Measurements from ENCODE around the gene GPR151. TPM values are rescaled to one million over a fixed set of nuclear protein-coding genes. Genes with fewer than 3 reads are reported as not detected.

The GPR151 gene
- total RNA-seq, 1 donor = not detected

GRCh38 chr5:146482775-146483174, 33.2 kb downstream of the GPR151 start:
- TF ChIP-seq CTCF (IDR thresholded peaks at IDR 0.05; ENCODE audit: insufficient read depth, low read length) = no peak
- DNase-seq (ENCODE audit: low read depth) = no peak
- H3K4me3 ChIP-seq (ENCODE audit: low read depth, low read length) = no peak overlapping the region

GRCh38 chr5:146475906-146476305, 40.1 kb downstream of the GPR151 start:
- no peak for TF ChIP-seq CTCF (IDR thresholded peaks at IDR 0.05; ENCODE audit: insufficient read depth, low read length)
- DNase-seq (ENCODE audit: low read depth) = peak; percentile 10
- no peak overlapping the region for H3K4me3 ChIP-seq (ENCODE audit: low read depth, low read length)

GRCh38 chr5:146475190-146475780, 40.7 kb downstream of the GPR151 start:
- peak; percentile 43 for TF ChIP-seq CTCF (IDR thresholded peaks at IDR 0.05; ENCODE audit: insufficient read depth, low read length)
- no peak for DNase-seq (ENCODE audit: low read depth)

GRCh38 chr5:146474065-146474464, 41.9 kb downstream of the GPR151 start:
- no peak for TF ChIP-seq CTCF (IDR thresholded peaks at IDR 0.05; ENCODE audit: insufficient read depth, low read length)
- DNase-seq (ENCODE audit: low read depth) = no peak
- H3K4me3 ChIP-seq (ENCODE audit: low read depth, low read length) = no peak overlapping the region

More at GRCh38 chr5:146475190-146475780, 40.7 kb downstream of the GPR151 start:
- H3K4me3 ChIP-seq (ENCODE audit: low read depth, low read length) = no peak overlapping the region

- no peak for DNase-seq (ENCODE audit: low read depth)
Measured at GRCh38 chr5:146467760-146468159, 48.2 kb downstream of the GPR151 start.

GRCh38 chr5:146466521-146467349, 49.3 kb downstream of the GPR151 start:
- peak; percentile 41 for DNase-seq (ENCODE audit: low read depth)
- no peak overlapping the region for H3K4me3 ChIP-seq (ENCODE audit: low read depth, low read length)
- peak; percentile 64 for TF ChIP-seq CTCF (IDR thresholded peaks at IDR 0.05; ENCODE audit: insufficient read depth, low read length)

More at GRCh38 chr5:146467760-146468159, 48.2 kb downstream of the GPR151 start:
- H3K4me3 ChIP-seq (ENCODE audit: low read depth, low read length) = no peak overlapping the region
- TF ChIP-seq CTCF (IDR thresholded peaks at IDR 0.05; ENCODE audit: insufficient read depth, low read length) = no peak
